ENCODE data around the gene SNCA.

GRCh38 chr4:89741768-89742167 lies 95.2 kb downstream of the SNCA start:
- TF ChIP-seq, protein P1, sequence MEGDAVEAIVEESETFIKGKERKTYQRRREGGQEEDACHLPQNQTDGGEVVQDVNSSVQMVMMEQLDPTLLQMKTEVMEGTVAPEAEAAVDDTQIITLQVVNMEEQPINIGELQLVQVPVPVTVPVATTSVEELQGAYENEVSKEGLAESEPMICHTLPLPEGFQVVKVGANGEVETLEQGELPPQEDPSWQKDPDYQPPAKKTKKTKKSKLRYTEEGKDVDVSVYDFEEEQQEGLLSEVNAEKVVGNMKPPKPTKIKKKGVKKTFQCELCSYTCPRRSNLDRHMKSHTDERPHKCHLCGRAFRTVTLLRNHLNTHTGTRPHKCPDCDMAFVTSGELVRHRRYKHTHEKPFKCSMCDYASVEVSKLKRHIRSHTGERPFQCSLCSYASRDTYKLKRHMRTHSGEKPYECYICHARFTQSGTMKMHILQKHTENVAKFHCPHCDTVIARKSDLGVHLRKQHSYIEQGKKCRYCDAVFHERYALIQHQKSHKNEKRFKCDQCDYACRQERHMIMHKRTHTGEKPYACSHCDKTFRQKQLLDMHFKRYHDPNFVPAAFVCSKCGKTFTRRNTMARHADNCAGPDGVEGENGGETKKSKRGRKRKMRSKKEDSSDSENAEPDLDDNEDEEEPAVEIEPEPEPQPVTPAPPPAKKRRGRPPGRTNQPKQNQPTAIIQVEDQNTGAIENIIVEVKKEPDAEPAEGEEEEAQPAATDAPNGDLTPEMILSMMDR (IDR thresholded peaks at IDR 0.05; ENCODE audit: control extremely low read depth in 1 of 3, insufficient read depth in 1 of 3, low read depth in 1 of 3, low read length in 3 of 3), result no peak
- TF ChIP-seq POLR2A (IDR thresholded peaks at IDR 0.05; ENCODE audit: control extremely low read depth in 1 of 2, low read depth in 2 of 2, low read length in 2 of 2), result no peak
- no peak for TF ChIP-seq SIRT6 (IDR thresholded peaks at IDR 0.05; ENCODE audit: low read length)
- TF ChIP-seq SP4 (IDR thresholded peaks at IDR 0.05; ENCODE audit: low read length), result no peak
- no peak for TF ChIP-seq EZH2 (IDR thresholded peaks at IDR 0.05; ENCODE audit: low read depth, low read length, severe bottlenecking)
- no peak for TF ChIP-seq NRF1 (IDR thresholded peaks at IDR 0.05; ENCODE audit: low read depth, low read length)
- no peak for TF ChIP-seq POLR2AphosphoS5 (IDR thresholded peaks at IDR 0.05; ENCODE audit: low read depth, low read length)
- no peak for TF ChIP-seq CHD2 (IDR thresholded peaks at IDR 0.05; ENCODE audit: low read length)
- no peak for TF ChIP-seq GABPA (IDR thresholded peaks at IDR 0.05; ENCODE audit: borderline replicate concordance, insufficient read depth, low read length)
- no peak for TF ChIP-seq TAF1 (IDR thresholded peaks at IDR 0.05; ENCODE audit: low read depth, low read length)
